Uterus (tissue), 4 donors: ENCODE measurements around the gene TGDS. TPM values are rescaled to one million over a fixed set of nuclear protein-coding genes. Genes with fewer than 3 reads are reported as not detected.
A peak's percentile ranks its signal among the peaks of the same experiment; 100 is the strongest.

Experiments used
- DNase-seq, 2 donors: peaks; one replicate each; pipeline ENCODE4 v3.0.0-alpha.2; 2019 to 2020
- H3K27ac ChIP-seq, 2 donors: fragments of 200-600 bp; sonication (generic); 1 replicate in 1 of 2; 2 replicates in 1 of 2; pipeline ENCODE4 v1.5.1; 2016 to 2018
- H3K27me3 ChIP-seq, 2 donors: fragments of 200-600 bp; sonication (generic); one replicate each; pipeline ENCODE4 v1.5.1; 2018 to 2019; ENCODE audit warnings: control low read depth in 1 of 2
- H3K36me3 ChIP-seq, 2 donors: fragments of 200-600 bp; sonication (generic); one replicate each; pipeline ENCODE4 v1.5.1; 2019; ENCODE audit warnings: control low read depth in 1 of 2
- H3K4me1 ChIP-seq, 2 donors: fragments of 200-600 bp; sonication (generic); one replicate each; pipeline ENCODE4 v1.5.1; 2018 to 2019; ENCODE audit warnings: control low read depth in 1 of 2
- H3K4me3 ChIP-seq, 2 donors: fragments of 200-600 bp; sonication (generic); 1 replicate in 1 of 2; 2 replicates in 1 of 2; pipeline ENCODE4 v1.5.1; 2018 to 2019; ENCODE audit warnings: mild to moderate bottlenecking in 1 of 2
- H3K9me3 ChIP-seq, 2 donors: fragments of 200-600 bp; sonication (generic); one replicate each; pipeline ENCODE4 v1.5.1; 2019; ENCODE audit warnings: control low read depth in 1 of 2
- CTCF ChIP-seq, 4 experiments: fragments of 200-600 bp in 2 of 4; fragments of 450-650 bp in 2 of 4; sonication (generic) in 2 of 4; IDR thresholded peaks; one replicate each; pipeline ENCODE4 v1.5.1; 2016 to 2019; ENCODE audit warnings: antibody characterized with exemption in 4 of 4, mild to moderate bottlenecking in 2 of 4, moderate library complexity in 1 of 4
- POLR2A ChIP-seq, 2 donors: fragments of 450-650 bp; IDR thresholded peaks; one replicate each; pipeline ENCODE4 v1.6.1; 2016; ENCODE audit warnings: antibody characterized with exemption in 2 of 2, mild to moderate bottlenecking in 1 of 2, moderate library complexity in 1 of 2
- intact Hi-C: fragments of 100-400 bp; cut with DNase I; formaldehyde crosslinking; loops from one replicate; pipeline ENCODE4 v1.15.1; 2023; ENCODE audit warnings: low total_unique reads
- total RNA-seq, 4 donors: library from RNA; depleted of rRNA in 3 of 4; stranded (reverse); fragments of >200 nt in 3 of 4; gene quantifications; one replicate each; pipeline versions ENCODE4 v1.1.0 to v1.2.4, GENCODE V29; 2014 to 2023
- donor health status: DM: yes; HTN: yes; CAD: no.

The TGDS gene
- total RNA-seq, 4 donors from 2014 or later, result 10.2 to 29.7 (median 14.7) TPM

GRCh38 chr13:94548821-94549231 is 47.1 kb downstream of the TGDS start:
- TF ChIP-seq POLR2A (IDR thresholded peaks at IDR 0.05) (no peak), CTCF (IDR thresholded peaks at IDR 0.05) (peak in 2 of 4 experiments; percentile 9 to 15)
- Histone ChIP-seq H3K4me3 (peak overlapping the region; percentile 55 to 68), H3K4me1 (no peaks in the 10 kb centered on the region), H3K36me3 (no peaks in the 10 kb centered on the region), H3K27me3 (no peaks in the 10 kb centered on the region), H3K9me3 (no peaks in the 10 kb centered on the region), H3K27ac (peak overlapping the region; percentile 92 to 100)
- DNase-seq, result peak; percentile 39 to 53
- intact Hi-C loops, result no loop called here

GRCh38 chr13:94548382-94548781 is 47.6 kb downstream of the TGDS start:
- no peaks in the 10 kb centered on the region for H3K4me1 ChIP-seq
- peak overlapping the region; percentile 92 to 100 for H3K27ac ChIP-seq
- H3K36me3 ChIP-seq, result no peaks in the 10 kb centered on the region
- no peaks in the 10 kb centered on the region for H3K27me3 ChIP-seq
- H3K4me3 ChIP-seq, result peak overlapping the region; percentile 55 to 68
- intact Hi-C loops, result no loop called here
- TF ChIP-seq CTCF (IDR thresholded peaks at IDR 0.05), result no peak
- no peak for TF ChIP-seq POLR2A (IDR thresholded peaks at IDR 0.05)
- peak; percentile 22 for DNase-seq
- H3K9me3 ChIP-seq, result no peaks in the 10 kb centered on the region

- DNase-seq, result no peak
- Histone ChIP-seq H3K36me3 (no peaks in the 10 kb centered on the region), H3K27me3 (no peaks in the 10 kb centered on the region), H3K9me3 (no peaks in the 10 kb centered on the region), H3K27ac (no peak overlapping the region), H3K4me1 (no peaks in the 10 kb centered on the region), H3K4me3 (no peak overlapping the region)
- TF ChIP-seq CTCF (IDR thresholded peaks at IDR 0.05) (no peak), POLR2A (IDR thresholded peaks at IDR 0.05) (no peak)
- intact Hi-C loops, result no loop called here
Measured at GRCh38 chr13:94546061-94546839, 49.7 kb downstream of the TGDS start.

- no peak for DNase-seq
- no peaks in the 10 kb centered on the region for H3K9me3 ChIP-seq
- no peak overlapping the region for H3K4me3 ChIP-seq
- intact Hi-C loops, result no loop called here
- H3K27me3 ChIP-seq, result no peaks in the 10 kb centered on the region
- H3K36me3 ChIP-seq, result no peaks in the 10 kb centered on the region
- no peaks in the 10 kb centered on the region for H3K4me1 ChIP-seq
- TF ChIP-seq CTCF (IDR thresholded peaks at IDR 0.05) (no peak), POLR2A (IDR thresholded peaks at IDR 0.05) (no peak)
- no peak overlapping the region for H3K27ac ChIP-seq
Measured at GRCh38 chr13:94544922-94545321, 51.0 kb downstream of the TGDS start.

GRCh38 chr13:94542917-94543316 is 53.0 kb downstream of the TGDS start:
- TF ChIP-seq CTCF (IDR thresholded peaks at IDR 0.05) (no peak), POLR2A (IDR thresholded peaks at IDR 0.05) (no peak)
- DNase-seq, result no peak
- intact Hi-C loops, result no loop called here

More at GRCh38 chr13:94542917-94543316, 53.0 kb downstream of the TGDS start:
- Histone ChIP-seq H3K36me3 (no peaks in the 10 kb centered on the region), H3K4me3 (no peak overlapping the region), H3K27ac (no peak overlapping the region), H3K4me1 (no peaks in the 10 kb centered on the region), H3K9me3 (no peaks in the 10 kb centered on the region), H3K27me3 (no peaks in the 10 kb centered on the region)
